KBM-7 (cell line): ENCODE measurements around the gene COL18A1.

ENCODE experiments used
- DNase-seq: peaks from one replicate; pipeline ENCODE4 v3.0.0-alpha.2; 2015
- in situ Hi-C: fragments of 300-500 bp; cut with MboI; formaldehyde crosslinking; loops from 2 replicates; pipeline ENCODE4 v1.14.3; 2020; ENCODE audit warnings: low sequenced_read_pairs, low pct_unique_long_range_greater_than_20kb, mixed read lengths

The COL18A1 gene

GRCh38 chr21:45410151-45410864, 5.3 kb downstream of the COL18A1 start:
- DNase-seq, result no peak
- in situ Hi-C loops, result no loop called here

GRCh38 chr21:45410865-45411809, 6.2 kb downstream of the COL18A1 start:
- in situ Hi-C loops, result no loop called here
- DNase-seq, result no peak

- DNase-seq, result no peak
- in situ Hi-C loops, result no loop called here
Measured at GRCh38 chr21:45411810-45412206, 6.8 kb downstream of the COL18A1 start.

GRCh38 chr21:45412491-45412890, 7.5 kb downstream of the COL18A1 start:
- in situ Hi-C loops, result no loop called here
- DNase-seq, result no peak

- in situ Hi-C loops, result no loop called here
- no peak for DNase-seq
Measured at GRCh38 chr21:45412909-45413611, 8.1 kb downstream of the COL18A1 start.

- DNase-seq, result no peak
- in situ Hi-C loops, result no loop called here
Measured at GRCh38 chr21:45413922-45414321, 9.0 kb downstream of the COL18A1 start.

GRCh38 chr21:45414396-45415187, 9.6 kb downstream of the COL18A1 start:
- in situ Hi-C loops, result no loop called here

GRCh38 chr21:45415188-45415942, 10.4 kb downstream of the COL18A1 start:
- in situ Hi-C loops, result no loop called here
- no peak for DNase-seq

More at GRCh38 chr21:45414396-45415187, 9.6 kb downstream of the COL18A1 start:
- no peak for DNase-seq

GRCh38 chr21:45415943-45416611, 11.1 kb downstream of the COL18A1 start:
- no peak for DNase-seq
- in situ Hi-C loops, result no loop called here

- DNase-seq, result no peak
- in situ Hi-C loops, result no loop called here
Measured at GRCh38 chr21:45416620-45417019, 11.7 kb downstream of the COL18A1 start.

GRCh38 chr21:45417256-45417950, 12.4 kb downstream of the COL18A1 start:
- in situ Hi-C loops, result no loop called here
- DNase-seq, result no peak

GRCh38 chr21:45417951-45418300, 13.0 kb downstream of the COL18A1 start:
- in situ Hi-C loops, result no loop called here
- DNase-seq, result no peak

GRCh38 chr21:45418301-45419071, 13.5 kb downstream of the COL18A1 start:
- in situ Hi-C loops, result no loop called here
- DNase-seq, result no peak

- in situ Hi-C loops, result no loop called here
- no peak for DNase-seq
Measured at GRCh38 chr21:45419162-45419561, 14.2 kb downstream of the COL18A1 start.

- in situ Hi-C loops, result no loop called here
Measured at GRCh38 chr21:45420061-45421041, 15.4 kb downstream of the COL18A1 start.

More at GRCh38 chr21:45420061-45421041, 15.4 kb downstream of the COL18A1 start:
- no peak for DNase-seq
